Hindlimb muscle (tissue), 1 donor: Measurements from ENCODE around the gene ATXN1. TPM values are rescaled to one million over a fixed set of nuclear protein-coding genes. Genes with fewer than 3 reads are reported as not detected.

Experiments
- DNase-seq: peaks from one replicate; pipeline ENCODE4 v3.0.0-alpha.2; 2013
- polyA plus RNA-seq: library from polyadenylated mRNA; unstranded; fragments of 120-200 nt; gene quantifications from one replicate; pipeline ENCODE4 v1.2.1, GENCODE V29; 2013; ENCODE audit not compliant: insufficient read length

ATXN1 gene
- polyA plus RNA-seq, 1 donor, result 16.1 TPM

GRCh38 chr6:16321826-16322225, 439.4 kb downstream of the ATXN1 start:
- no peak for DNase-seq

DNA sequence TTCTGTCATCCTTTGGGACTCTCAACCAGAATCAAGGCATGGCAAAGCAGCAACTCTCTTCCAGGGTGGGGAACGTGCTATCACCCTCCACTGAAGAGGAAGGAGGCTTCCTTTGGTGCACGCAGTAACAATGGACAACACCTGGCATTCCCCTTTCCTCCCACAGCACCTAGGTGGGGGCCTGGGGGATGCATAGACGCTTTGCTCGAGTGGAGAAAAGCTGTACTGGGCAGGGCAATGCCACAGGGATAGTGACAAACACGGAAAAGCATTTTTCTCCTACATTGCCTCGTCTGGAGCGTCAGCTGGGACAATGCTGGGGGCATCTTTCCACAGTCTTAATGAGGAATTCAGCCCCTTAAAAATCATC, 439.9 kb downstream of the ATXN1 start:
- no peak for DNase-seq

DNA sequence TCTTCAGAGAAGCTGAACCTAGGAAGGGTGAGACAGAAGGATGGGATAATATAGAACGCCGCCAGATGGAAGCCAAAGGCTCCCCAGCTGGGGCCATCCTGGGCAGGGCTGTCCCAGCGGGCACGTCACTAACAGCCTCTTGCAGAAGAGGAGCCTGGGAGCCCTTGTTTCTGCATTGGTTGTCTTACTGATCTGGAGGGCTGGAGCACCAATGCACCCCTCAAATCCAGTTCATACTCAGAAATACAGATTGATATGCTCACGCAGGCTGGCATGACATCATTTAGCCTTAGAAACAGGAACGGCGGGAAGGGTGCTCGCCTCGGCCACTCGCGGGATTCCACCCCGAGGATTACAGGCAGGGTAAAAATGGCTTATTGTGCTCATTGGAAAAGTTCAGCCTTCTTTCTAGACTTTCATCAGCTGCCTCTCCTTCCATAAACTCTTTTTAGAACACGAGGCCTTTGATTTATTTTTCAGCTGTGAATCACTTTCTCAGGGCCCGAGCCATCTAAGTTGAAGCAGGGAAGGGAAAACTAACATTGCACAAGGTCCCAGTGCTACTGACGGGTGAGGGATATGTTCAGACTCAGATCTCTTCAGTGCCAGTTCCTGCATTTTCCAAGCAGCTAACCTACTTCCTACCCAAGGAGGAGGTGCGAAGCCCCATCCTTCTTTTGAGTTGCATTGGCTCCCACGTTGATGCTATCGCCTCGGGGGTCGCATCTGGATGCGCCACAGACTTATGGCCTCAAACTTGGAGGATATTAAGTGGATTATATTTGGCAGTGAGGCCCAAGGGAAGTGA, 440.5 kb downstream of the ATXN1 start:
- no peak for DNase-seq

DNA sequence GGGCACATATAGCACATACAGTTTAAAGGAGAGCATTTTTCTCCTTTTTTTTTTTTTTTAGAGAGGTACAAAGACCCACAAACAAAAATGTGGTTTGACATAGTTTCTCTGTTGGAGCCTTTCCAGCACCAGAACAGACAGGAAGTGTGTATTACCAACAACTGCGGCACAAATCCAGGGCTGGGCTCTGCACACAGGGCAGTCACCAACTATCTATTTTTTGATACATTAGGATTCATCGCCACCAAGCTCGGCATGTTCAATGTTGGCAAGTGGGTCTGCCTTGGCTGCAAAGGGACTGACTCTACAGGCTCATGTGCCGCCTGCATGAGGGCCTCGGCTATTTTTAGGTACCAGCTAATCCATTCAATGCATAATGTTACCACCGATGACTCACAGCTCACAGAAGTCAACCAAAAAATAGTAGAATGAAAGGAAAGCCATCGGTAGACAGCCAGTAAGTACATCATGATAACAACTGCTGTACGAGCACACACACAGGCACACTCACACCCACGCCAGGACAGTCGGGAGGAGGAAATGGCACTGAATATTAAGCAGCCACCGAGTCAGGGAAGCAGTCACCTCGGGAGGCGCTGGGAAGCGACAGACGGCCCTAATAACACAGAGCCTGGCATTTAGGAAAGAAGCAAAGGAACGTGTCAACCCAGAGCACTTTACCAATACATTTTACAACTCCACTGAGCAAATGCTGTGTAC, 441.3 kb downstream of the ATXN1 start:
- peak; percentile 69 for DNase-seq

DNA sequence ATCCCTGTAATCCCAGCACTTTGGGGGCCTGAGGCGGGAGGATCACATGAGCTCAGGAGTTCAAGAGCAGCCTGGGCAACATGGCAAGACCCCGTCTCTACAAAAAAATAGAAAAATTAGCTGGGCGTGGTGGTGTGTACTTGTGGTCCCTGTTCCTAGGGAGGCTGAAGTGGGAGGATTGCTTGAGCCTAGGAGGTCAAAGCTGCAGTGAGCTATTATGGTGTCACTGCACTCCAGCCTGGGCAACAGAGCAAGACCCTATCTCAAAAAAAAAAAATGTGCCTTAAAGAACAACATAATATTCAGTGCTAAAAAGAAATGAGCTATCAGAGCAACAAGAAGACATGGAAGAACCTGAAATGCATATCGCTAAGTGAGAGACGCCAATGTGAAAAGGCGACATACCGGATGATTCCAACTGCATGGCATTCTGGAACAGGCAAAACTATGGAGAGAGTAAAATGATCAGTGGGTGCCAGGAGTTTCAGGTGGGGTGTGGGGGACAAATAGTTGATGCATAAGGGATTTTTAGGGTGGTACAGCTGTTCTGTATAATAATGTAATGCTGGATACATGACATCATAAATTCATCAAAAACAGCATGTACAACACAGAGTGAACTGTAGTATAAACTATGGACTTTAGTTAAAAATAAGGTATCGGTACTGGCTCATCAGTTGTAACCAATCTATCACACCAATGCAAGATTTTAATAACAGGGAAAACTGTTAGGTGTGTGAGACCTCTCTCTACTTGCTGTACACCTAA, 442.1 kb downstream of the ATXN1 start:
- DNase-seq, result no peak

DNA sequence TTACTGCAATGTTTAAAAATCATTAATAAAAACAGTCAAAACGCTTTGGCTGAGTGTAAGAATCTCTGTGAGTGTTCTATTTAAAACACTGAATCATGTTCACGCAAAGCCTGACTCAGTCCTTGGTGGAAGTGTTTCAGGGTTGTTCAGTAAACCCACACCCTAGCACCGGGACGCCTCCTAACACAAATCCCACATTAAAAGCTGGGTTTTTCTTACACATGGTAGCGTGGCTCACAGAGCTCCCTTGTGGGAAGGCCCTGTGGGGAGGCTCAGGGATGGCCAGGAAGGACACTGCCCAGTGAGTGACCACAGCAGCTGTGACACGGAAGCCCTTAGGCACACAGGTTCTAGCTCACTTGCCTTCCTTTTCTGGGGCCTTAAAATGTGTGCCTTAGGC, 442.7 kb downstream of the ATXN1 start:
- no peak for DNase-seq

GRCh38 chr6:16316741-16317251, 444.5 kb downstream of the ATXN1 start:
- DNase-seq, result peak; percentile 40

DNA sequence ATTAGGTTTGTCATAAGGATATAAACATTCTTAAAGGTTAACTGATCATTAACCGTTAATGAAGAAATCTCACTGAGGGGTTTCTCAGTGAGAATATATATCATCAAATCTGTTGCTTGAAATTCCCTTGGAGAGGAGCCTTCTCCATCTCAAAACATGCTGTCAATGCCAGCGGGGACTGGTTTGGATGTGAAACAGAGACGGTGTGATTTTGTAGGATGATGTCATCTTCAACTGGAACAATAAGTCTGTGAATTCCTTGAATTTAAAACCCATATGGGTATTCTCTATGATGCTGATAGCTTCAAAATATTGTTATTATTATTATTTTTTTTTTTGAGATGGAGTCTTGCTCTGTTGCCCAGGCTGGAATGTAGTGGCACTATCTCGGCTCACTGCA, 447.0 kb downstream of the ATXN1 start:
- no peak for DNase-seq

GRCh38 chr6:16313732-16314131, 447.5 kb downstream of the ATXN1 start:
- DNase-seq, result no peak

DNA sequence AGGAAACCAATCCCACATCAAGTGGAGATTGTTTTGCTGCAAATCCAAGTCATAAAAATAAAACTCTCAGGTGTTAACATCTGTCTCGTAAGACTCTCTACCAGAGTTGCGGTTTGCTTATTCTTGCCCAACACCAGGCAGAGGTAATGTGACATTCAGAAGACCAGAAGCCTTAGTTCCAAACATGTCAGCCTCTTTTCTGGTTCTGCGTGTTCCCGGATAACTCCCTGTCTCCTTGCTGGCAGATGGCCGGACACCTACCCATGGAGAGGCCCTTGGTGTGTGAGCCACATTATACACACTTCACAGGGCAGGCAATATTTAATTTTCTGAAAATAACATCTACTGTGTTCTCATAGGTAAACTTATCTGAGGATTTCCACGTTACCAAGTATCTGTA, 449.5 kb downstream of the ATXN1 start:
- DNase-seq, result no peak

DNA sequence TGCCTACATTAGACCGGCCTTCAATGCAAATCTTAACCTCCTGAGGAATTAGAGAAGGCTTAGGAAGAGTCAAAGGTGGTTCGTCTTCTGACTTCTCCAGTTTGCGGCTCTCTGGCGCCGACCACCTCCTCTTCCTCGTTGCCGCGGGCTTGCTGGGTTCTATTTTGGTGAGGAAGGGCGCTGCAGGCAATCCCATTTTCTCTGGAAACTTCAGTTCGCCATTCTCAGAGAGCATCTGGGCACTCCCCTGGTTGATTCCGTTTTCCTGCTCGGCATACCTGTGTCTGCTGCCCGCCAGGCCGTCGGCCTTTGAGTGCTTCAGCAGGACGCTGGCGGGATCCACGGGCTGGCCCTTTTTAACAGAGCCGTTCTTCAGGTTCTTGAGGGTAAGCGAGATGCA, 454.9 kb downstream of the ATXN1 start:
- DNase-seq, result no peak

DNA sequence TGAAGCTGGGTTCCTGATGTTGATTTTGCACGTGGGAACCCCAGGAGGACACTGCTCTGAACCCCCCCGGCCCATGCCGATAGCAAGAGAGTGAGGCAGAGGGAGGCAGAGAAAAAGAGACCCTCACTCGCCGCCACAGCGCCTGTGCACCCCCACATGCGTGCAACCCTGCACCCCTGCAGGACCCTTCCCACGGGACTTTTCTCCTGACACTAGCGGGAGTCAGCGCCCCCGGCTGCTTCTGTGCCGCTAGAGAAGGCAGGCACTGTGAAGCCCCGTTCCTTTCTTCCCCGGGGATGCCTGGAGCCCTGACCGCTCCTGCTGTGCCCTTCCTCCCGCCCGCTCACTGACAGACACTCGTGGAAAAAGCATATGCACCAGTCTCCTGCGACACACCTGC, 455.5 kb downstream of the ATXN1 start:
- no peak for DNase-seq

GRCh38 chr6:16305246-16305725, 456.0 kb downstream of the ATXN1 start:
- DNase-seq, result no peak

DNA sequence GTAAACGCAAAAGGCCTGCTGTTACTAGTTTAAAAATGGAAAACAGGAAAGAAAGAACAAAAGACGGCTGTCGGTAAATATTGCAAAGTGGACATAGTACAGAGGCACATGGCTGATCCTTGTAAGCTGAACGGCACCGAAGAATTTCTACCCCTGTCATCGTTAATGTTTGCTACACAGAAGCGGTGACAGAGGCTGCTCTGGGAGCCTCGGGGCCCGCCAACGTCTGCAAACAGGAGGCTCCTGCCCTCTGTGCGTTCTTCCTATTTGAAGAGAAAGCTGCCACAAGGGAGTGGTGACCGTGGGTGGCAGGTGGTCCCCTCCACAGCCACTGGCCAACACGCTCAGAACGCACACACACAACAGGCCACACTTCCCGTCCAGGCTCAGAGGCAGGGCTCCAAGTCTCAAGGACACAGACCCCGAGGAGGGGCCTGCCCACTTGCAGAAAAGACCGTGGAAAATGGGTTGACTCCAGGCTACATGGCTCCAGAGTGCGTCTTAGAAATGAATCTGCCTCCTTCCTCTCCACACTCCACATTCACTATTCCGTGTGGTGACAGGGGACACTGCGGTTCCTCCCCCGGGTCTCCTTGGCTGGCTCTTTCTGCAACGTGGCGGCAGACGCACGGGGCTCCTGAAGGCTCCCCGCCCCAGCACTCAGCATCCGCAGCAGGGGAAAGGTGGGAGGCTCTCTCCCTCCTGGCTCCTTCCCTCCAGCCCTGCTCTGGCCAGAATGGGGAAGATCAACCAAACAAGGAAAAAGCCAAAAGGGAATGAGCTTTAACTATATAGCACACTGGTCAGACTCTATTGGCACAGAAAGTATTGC, 458.3 kb downstream of the ATXN1 start:
- DNase-seq, result no peak

- DNase-seq, result no peak
These were observed 459.7 kb downstream of the ATXN1 start for GRCh38 chr6:16301511-16301910.

- DNase-seq, result no peak
These were observed 461.4 kb downstream of the ATXN1 start for GRCh38 chr6:16299861-16300260.

DNA sequence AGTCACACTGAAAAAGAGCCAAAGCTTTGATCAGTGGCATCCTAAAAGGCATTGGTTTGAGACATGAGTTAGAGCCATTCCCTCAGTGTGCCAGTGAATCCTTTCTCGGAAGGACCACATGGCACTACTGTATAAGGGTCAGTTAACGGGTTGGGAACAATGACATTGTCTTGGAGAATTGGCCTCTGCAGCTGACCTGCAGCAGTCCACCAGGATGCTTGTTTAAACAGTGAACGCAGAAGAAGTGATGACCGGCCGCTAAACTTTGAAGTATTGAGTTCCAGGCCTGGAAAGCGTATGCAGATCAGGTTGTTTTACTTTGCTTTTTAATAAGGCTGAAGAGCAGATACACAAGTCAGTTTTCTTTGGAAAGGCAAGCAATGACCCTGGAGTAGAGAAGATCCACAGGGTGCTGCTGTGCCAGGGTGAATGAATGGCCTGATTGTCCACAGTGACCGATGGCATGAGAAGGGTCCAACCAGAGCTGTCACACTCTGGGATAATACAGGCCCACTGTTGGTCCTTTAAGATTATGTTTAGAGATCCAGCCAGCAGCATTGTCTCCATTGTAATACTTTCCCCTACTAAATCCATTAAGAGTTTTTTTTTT, 465.1 kb downstream of the ATXN1 start:
- DNase-seq, result no peak

GRCh38 chr6:16295471-16295870, 465.8 kb downstream of the ATXN1 start:
- DNase-seq, result no peak

DNA sequence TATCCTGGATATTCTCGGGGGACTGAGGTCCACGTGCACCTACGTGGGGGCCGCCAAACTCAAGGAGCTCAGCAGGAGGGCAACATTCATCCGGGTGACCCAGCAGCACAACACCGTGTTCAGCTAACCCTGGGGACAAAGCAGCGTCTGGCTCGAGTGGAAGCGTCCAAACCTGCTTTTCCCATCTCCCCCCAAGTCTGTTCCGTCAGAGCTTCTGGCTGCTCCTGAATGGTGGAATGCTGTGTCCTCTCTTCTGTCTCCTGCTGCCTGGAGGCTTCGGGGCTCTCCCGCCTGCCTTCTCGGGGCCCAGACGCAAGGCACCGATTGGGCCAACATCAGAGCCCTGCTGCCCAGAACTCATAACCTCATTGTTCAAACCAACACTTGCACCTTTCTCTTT, 466.2 kb downstream of the ATXN1 start:
- DNase-seq, result no peak

DNA sequence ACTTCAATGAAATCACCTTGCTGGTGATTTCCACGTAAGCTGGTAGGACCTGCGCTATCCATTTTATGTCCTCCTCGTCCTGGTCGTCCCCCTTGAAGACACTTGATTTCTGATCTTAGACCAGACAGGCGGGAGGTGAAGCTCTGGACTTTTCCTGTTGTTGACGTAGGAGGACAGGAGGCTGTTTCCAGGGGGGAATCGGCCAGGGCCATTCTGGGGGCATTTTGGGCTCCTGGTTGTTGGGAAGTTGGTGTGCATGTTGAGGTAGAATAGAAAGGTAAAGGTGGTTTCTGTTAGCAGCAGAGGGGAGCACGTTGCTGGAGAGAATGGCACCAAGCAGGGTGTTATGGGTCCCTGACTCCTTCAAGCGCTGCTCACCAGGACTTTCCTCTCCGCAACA, 466.9 kb downstream of the ATXN1 start:
- DNase-seq, result no peak

GRCh38 chr6:16292942-16293341, 468.3 kb downstream of the ATXN1 start:
- DNase-seq, result no peak

DNA sequence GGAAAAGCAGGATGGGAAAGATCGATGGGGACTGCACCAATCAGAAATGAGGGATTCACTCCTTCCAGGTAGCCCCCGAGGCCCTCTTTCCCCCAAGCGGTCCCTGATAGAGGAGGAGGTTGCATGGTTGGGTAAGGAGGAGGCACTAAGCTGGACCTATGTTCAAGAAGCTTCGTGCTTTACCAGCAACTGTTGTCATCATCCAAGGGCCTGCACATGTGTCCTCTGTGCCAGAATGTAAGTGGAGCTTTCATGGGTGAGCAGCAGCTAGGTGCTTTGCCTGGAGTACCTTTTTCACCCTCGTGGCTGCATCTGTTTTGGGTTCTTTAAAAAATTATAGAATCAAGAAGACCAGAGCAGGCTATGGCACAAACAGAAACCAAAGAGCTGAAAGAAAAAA, 468.8 kb downstream of the ATXN1 start:
- DNase-seq, result no peak
